GM12878 (cell line): Measurements from ENCODE around the gene ALX4. TPM values are rescaled to one million over a fixed set of nuclear protein-coding genes. Genes with fewer than 3 reads are reported as not detected.

Experiments
- ATAC-seq: fragments of 200-7000 bp; cut with Tn5 transposase; 3 replicates; pipeline ENCODE4 v1.9.1; 2020; ENCODE audit warnings: mild to moderate bottlenecking, moderate library complexity
- BruUV-seq: library from RNA; stranded (reverse); fragments of 400-500 nt; replicated peaks from 2 replicates; lab custom pipeline; 2021; lab: Mats Ljungman, UMichigan
- CTCF ChIA-PET: fragments of 300-600 bp; sonication (Branson Sonifier 250); formaldehyde crosslinking; extraction: SDS; loops from one replicate; lab custom pipeline; 2021; ENCODE audit warnings: inconsistent platforms; lab: Yijun Ruan, JAX
- POLR2A ChIA-PET: fragments of 350-600 bp; formaldehyde crosslinking; extraction: SDS; loops from one replicate; lab custom pipeline; 2021; ENCODE audit warnings: inconsistent platforms; lab: Charles Lee
- RAD21 ChIA-PET: fragments of 300-600 bp; sonication (Branson Sonifier 250); formaldehyde crosslinking; loops from one replicate; lab custom pipeline; 2023; ENCODE audit warnings: antibody characterized with exemption; ENCODE audit not compliant: unreplicated experiment; lab: Charles Lee
- SMC1A ChIA-PET: fragments of 300-600 bp; sonication (Branson Sonifier 250); formaldehyde crosslinking; loops from one replicate; lab custom pipeline; 2023; ENCODE audit not compliant: unreplicated experiment, uncharacterized antibody; lab: Charles Lee
- DNase-seq: peaks from one replicate; pipeline ENCODE4 v3.0.0-alpha.2; 2011; ENCODE audit warnings: low read depth, low spot score
- FAIRE-seq: peaks from 3 replicates; lab custom pipeline; 2011; peaks lifted over from hg19 to GRCh38; lab: Jason Lieb, UNC
- H2AFZ ChIP-seq: 2 replicates; pipeline ENCODE4 v1.6.0; 2011; ENCODE audit warnings: low read depth, low read length, control low read depth; ENCODE audit not compliant: control insufficient read depth
- H3K27ac ChIP-seq: 2 replicates; pipeline ENCODE4 v1.5.1; 2011; ENCODE audit warnings: control low read depth; ENCODE audit not compliant: control insufficient read depth, insufficient read depth
- H3K27me3 ChIP-seq, 2 experiments: replicated peaks in 1 of 2; 2 replicates each; pipeline versions ENCODE4 v1.6.0 to v1.6.1; 2011; ENCODE audit warnings: low read length in 1 of 2; ENCODE audit not compliant: control insufficient read depth in 2 of 2, insufficient read depth in 2 of 2
- H3K36me3 ChIP-seq, 2 experiments: 2 replicates each; pipeline ENCODE4 v1.5.1; 2011; ENCODE audit warnings: low read length in 1 of 2; ENCODE audit not compliant: control insufficient read depth in 2 of 2, insufficient read depth in 2 of 2
- H3K4me1 ChIP-seq: 2 replicates; pipeline ENCODE4 v1.6.1; 2011; ENCODE audit warnings: mild to moderate bottlenecking, low read length, moderate library complexity, mixed read lengths; ENCODE audit not compliant: control insufficient read depth, insufficient read depth
- H3K4me2 ChIP-seq: 2 replicates; pipeline ENCODE4 v1.6.0; 2011; ENCODE audit warnings: control low read depth; ENCODE audit not compliant: control insufficient read depth, insufficient read depth
- H3K4me3 ChIP-seq: fragments of 200-600 bp; sonication (generic); 2 replicates; pipeline ENCODE4 v1.5.1; 2016
- H3K79me2 ChIP-seq: 2 replicates; pipeline ENCODE4 v1.6.0; 2011; ENCODE audit warnings: low read length; ENCODE audit not compliant: control insufficient read depth, insufficient read depth
- H3K9ac ChIP-seq: 2 replicates; pipeline ENCODE4 v1.8.0; 2011; ENCODE audit warnings: low read length, control low read depth, mixed read lengths; ENCODE audit not compliant: control insufficient read depth, insufficient read depth
- H3K9me3 ChIP-seq: replicated peaks from 3 replicates; pipeline ENCODE4 v1.5.1; 2011; ENCODE audit warnings: mild to moderate bottlenecking, low read length; ENCODE audit not compliant: control insufficient read depth, insufficient read depth
- H4K20me1 ChIP-seq: 2 replicates; pipeline ENCODE4 v1.6.0; 2011; ENCODE audit not compliant: control insufficient read depth, insufficient read depth
- ESRRA ChIP-seq: IDR thresholded peaks from 2 replicates; pipeline ENCODE4 v1.6.1; 2012; ENCODE audit warnings: mild to moderate bottlenecking, low read length, improper control_type of control experiment
- GATAD2B ChIP-seq: fragments of 450-650 bp; conservative IDR thresholded peaks from 2 replicates; pipeline ENCODE4 v1.6.1; 2017; ENCODE audit warnings: low read depth, mild to moderate bottlenecking, moderate library complexity
- IKZF2 ChIP-seq, 2 experiments: fragments of 450-650 bp; IDR thresholded peaks; 2 replicates each; pipeline ENCODE4 v1.6.1; 2017; ENCODE audit warnings: mild to moderate bottlenecking in 2 of 2, moderate library complexity in 2 of 2
- IRF3 ChIP-seq: fragments of 450-650 bp; IDR thresholded peaks from 2 replicates; pipeline ENCODE4 v1.6.1; 2014; ENCODE audit warnings: mild to moderate bottlenecking
- JUND ChIP-seq: IDR thresholded peaks from 2 replicates; pipeline ENCODE4 v1.6.1; 2012; ENCODE audit warnings: low read depth, mild to moderate bottlenecking, low read length, improper control_type of control experiment, moderate library complexity
- MEF2A ChIP-seq: IDR thresholded peaks from 2 replicates; pipeline ENCODE4 v1.6.1; 2011; ENCODE audit warnings: low read depth, mild to moderate bottlenecking, low read length, moderate library complexity; ENCODE audit not compliant: insufficient read depth
- NFIC ChIP-seq: IDR thresholded peaks from 2 replicates; pipeline ENCODE4 v1.6.1; 2012; ENCODE audit warnings: low read depth, mild to moderate bottlenecking, inconsistent platforms, low read length, moderate library complexity
- ZBTB40 ChIP-seq: fragments of 450-650 bp; IDR thresholded peaks from 2 replicates; pipeline ENCODE4 v1.6.1; 2016; ENCODE audit warnings: mild to moderate bottlenecking, moderate library complexity, borderline replicate concordance
- ZNF207 ChIP-seq: fragments of 450-650 bp; IDR thresholded peaks from 2 replicates; pipeline ENCODE4 v1.6.1; 2014; ENCODE audit warnings: antibody characterized with exemption, mild to moderate bottlenecking, borderline replicate concordance
- ZNF687 ChIP-seq: fragments of 450-650 bp; IDR thresholded peaks from 2 replicates; pipeline ENCODE4 v1.6.1; 2017; ENCODE audit warnings: mild to moderate bottlenecking, moderate library complexity
- WGBS: methylation state at CpG from one replicate; pipeline ENCODE4 v1.1.6; 2016; ENCODE audit warnings: low lambda C conversion rate; ENCODE audit not compliant: insufficient replicate concordance, insufficient coverage; ENCODE audit errors: missing lambda C conversion rate; 5-methylcytosine and 5-hydroxymethylcytosine counted together
- in situ Hi-C: fragments of 300-500 bp; cut with MboI; formaldehyde crosslinking; loops from 9 replicates; pipeline ENCODE4 v1.14.3; 2018; ENCODE audit warnings: mixed read lengths
- intact Hi-C: fragments of 100-400 bp; cut with micrococcal nuclease; formaldehyde crosslinking; loops from one replicate; pipeline ENCODE4 v1.14.2; 2022; ENCODE audit not compliant: unreplicated experiment
- polyA plus RNA-seq, 11 experiments: library from polyadenylated mRNA; depleted of rRNA in 4 of 11; unstranded in 6 of 11; stranded (reverse) in 5 of 11; fragments of >200 nt; fragmentation: Nextera tagmentation in 4 of 11; fragmentation: Illumina TruSeq in 1 of 11; extraction: Ambion mirVana in 4 of 11; extraction: Trizol in 1 of 11; gene quantifications; 1 replicate in 1 of 11; 2 replicates in 10 of 11; pipeline versions ENCODE4 v1.2.1 to v1.2.3, GENCODE V29; 2011 to 2016; ENCODE audit warnings: inconsistent platforms in 2 of 11, missing spikeins in 2 of 11, low read depth in 1 of 11
- total RNA-seq, 4 experiments: library from RNA; depleted of rRNA in 3 of 4; stranded (reverse); fragments of >200 nt in 3 of 4; fragmentation: Illumina TruSeq in 1 of 4; extraction: Trizol in 1 of 4; gene quantifications; 2 replicates each; pipeline versions ENCODE4 v1.2.1 to v1.2.3, GENCODE V29; 2013 to 2021
- TF ChIP-seq, protein P1 (sequence below): fragments of 450-650 bp; IDR thresholded peaks from 2 replicates; pipeline ENCODE4 v1.6.1; 2016; ENCODE audit warnings: mild to moderate bottlenecking

ALX4 gene
- total and polyA plus RNA-seq, 10 of the 15 experiments (the other 5 are each of a cell fraction or from before 2014, with no cell fraction given) = not detected

GRCh38 chr11:44219830-44220796 lies 89.8 kb downstream of the ALX4 start (continued):
- TF ChIP-seq NFIC = no peak

- Histone ChIP-seq H2AFZ (no peak overlapping the region), H3K9ac (no peak overlapping the region), H3K27me3 (no peaks in the 10 kb centered on the region), H3K9me3 (no peaks in the 10 kb centered on the region), H3K4me2 (no peak overlapping the region), H3K36me3 (no peaks in the 10 kb centered on the region), H4K20me1 (no peaks in the 10 kb centered on the region), H3K4me1 (no peaks in the 10 kb centered on the region), H3K4me3 (no peak overlapping the region), H3K79me2 (no peaks in the 10 kb centered on the region), H3K27ac (no peak overlapping the region)
- WGBS = 94% methylated on average over 1 of the region's 1 CpG
- in situ Hi-C loops (no loop called here), intact Hi-C loops (no loop called here)
- FAIRE-seq (no peak), ATAC-seq (no peak), DNase-seq (no peak)
- CTCF ChIA-PET = no interaction called here
- POLR2A ChIA-PET = no interaction called here
- RAD21 ChIA-PET = no interaction called here
- no TSS peak for BruUV-seq
- SMC1A ChIA-PET = no interaction called here
- TF ChIP-seq IRF3 (no peak), IKZF2 (IDR thresholded peaks at IDR 0.05) (no peak), GATAD2B (no peak), ZNF687 (no peak), JUND (no peak), ESRRA (no peak), ZNF207 (no peak), MEF2A (no peak), ZBTB40 (no peak)
- TF ChIP-seq, protein P1, sequence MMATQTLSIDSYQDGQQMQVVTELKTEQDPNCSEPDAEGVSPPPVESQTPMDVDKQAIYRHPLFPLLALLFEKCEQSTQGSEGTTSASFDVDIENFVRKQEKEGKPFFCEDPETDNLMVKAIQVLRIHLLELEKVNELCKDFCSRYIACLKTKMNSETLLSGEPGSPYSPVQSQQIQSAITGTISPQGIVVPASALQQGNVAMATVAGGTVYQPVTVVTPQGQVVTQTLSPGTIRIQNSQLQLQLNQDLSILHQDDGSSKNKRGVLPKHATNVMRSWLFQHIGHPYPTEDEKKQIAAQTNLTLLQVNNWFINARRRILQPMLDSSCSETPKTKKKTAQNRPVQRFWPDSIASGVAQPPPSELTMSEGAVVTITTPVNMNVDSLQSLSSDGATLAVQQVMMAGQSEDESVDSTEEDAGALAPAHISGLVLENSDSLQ = no peak
These were observed 92.5 kb downstream of the ALX4 start for GRCh38 chr11:44217432-44217831.
